ENCODE data around the gene ATP4A. TPM values are rescaled to one million over a fixed set of nuclear protein-coding genes. Genes with fewer than 3 reads are reported as not detected.

ATP4A gene
- polyA plus RNA-seq, 1 experiment: not detected

- DNase-seq (ENCODE audit: low read depth): no peak
- Histone ChIP-seq H3K27me3 (ENCODE audit: control insufficient read depth, insufficient read depth, low read length) (peaks cover 16% of the 10 kb centered on the region), H3K36me3 (ENCODE audit: control insufficient read depth, insufficient read depth, low read length) (no peaks in the 10 kb centered on the region), H3K4me3 (ENCODE audit: low read depth, low read length) (peak overlapping the region; percentile 34)
- ChIA-PET POLR2A (no interaction called here), CTCF (interaction anchor here (1.1 to 3.4 kb wide), 3 partner anchors 9 to 46 kb away, joined by 3 to 21 read pairs (median 3); partner anchors contain the start of gene DMKN)
- no peak for TF ChIP-seq CTCF (IDR thresholded peaks at IDR 0.05; ENCODE audit: insufficient read depth, low read depth, low read length)
Measured at GRCh38 chr19:35557539-35558399, 5.7 kb downstream of the ATP4A start.

GRCh38 chr19:35556846-35557538 is 6.5 kb downstream of the ATP4A start:
- no peak overlapping the region; the same call in 1 of the 2 replicates for H3K4me3 ChIP-seq (ENCODE audit: low read depth, low read length)
- no peaks in the 10 kb centered on the region for H3K36me3 ChIP-seq (ENCODE audit: control insufficient read depth, insufficient read depth, low read length)
- peaks cover 16% of the 10 kb centered on the region for H3K27me3 ChIP-seq (ENCODE audit: control insufficient read depth, insufficient read depth, low read length)
- TF ChIP-seq CTCF (IDR thresholded peaks at IDR 0.05; ENCODE audit: insufficient read depth, low read depth, low read length): no peak
- CTCF ChIA-PET: interaction anchor here (1.1 to 3.4 kb wide), 4 partner anchors 8 to 189 kb away, joined by 3 to 21 read pairs (median 3); partner anchors contain the start of genes DMKN and PSENEN
- POLR2A ChIA-PET: no interaction called here
- DNase-seq (ENCODE audit: low read depth): no peak

- Histone ChIP-seq H3K27me3 (ENCODE audit: control insufficient read depth, insufficient read depth, low read length) (peaks cover 11% of the 10 kb centered on the region), H3K36me3 (ENCODE audit: control insufficient read depth, insufficient read depth, low read length) (no peaks in the 10 kb centered on the region), H3K4me3 (ENCODE audit: low read depth, low read length) (no peak overlapping the region)
- TF ChIP-seq CTCF (IDR thresholded peaks at IDR 0.05; ENCODE audit: insufficient read depth, low read depth, low read length): no peak
- CTCF ChIA-PET: interaction anchor here (1.0 to 3.4 kb wide), 4 partner anchors 7 to 190 kb away, joined by 3 to 21 read pairs (median 4); partner anchors contain the start of gene PSENEN
- no peak for DNase-seq (ENCODE audit: low read depth)
- POLR2A ChIA-PET: no interaction called here
Measured at GRCh38 chr19:35556025-35556590, 7.3 kb downstream of the ATP4A start.

GRCh38 chr19:35555301-35556005 is 8.0 kb downstream of the ATP4A start:
- no peak for DNase-seq (ENCODE audit: low read depth)
- TF ChIP-seq CTCF (IDR thresholded peaks at IDR 0.05; ENCODE audit: insufficient read depth, low read depth, low read length): 0 out of 2 replicates have a peak, but pooled peaks have one; percentile 27
- POLR2A ChIA-PET: no interaction called here
- Histone ChIP-seq H3K4me3 (ENCODE audit: low read depth, low read length) (no peak overlapping the region), H3K36me3 (ENCODE audit: control insufficient read depth, insufficient read depth, low read length) (no peaks in the 10 kb centered on the region), H3K27me3 (ENCODE audit: control insufficient read depth, insufficient read depth, low read length) (peaks cover 11% of the 10 kb centered on the region)
- CTCF ChIA-PET: interaction anchor here (1.0 to 1.2 kb wide), 4 partner anchors 11 to 264 kb away, joined by 3 to 5 read pairs (median 3); partner anchors contain the start of gene PSENEN

Measured in BJ (cell line).